ENCODE measurements around the gene RHOF.

DNA sequence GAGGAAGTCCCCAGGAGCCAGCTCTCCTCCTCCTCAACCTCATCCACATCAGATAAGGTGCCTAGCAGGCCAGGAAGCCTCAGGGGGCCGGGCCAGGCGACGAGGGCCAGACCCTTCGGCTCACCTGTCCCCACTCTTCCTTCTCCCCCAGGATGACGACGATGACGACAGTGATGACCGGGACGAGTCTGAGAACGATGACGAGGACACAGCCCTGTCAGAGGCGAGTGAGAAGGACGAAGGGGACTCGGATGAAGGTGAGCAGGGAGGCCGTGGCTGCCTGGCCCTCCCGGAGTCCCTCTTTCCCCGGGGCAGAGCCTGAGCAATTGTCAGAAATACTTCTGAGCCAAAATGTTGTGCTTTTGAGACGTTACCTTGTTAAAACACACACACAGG is 24.2 kb upstream of the RHOF start:
- no peak for TF ChIP-seq EP300 (IDR thresholded peaks at IDR 0.05)
- no peak for TF ChIP-seq POLR2A (IDR thresholded peaks at IDR 0.05)
- TF ChIP-seq POLR2AphosphoS5 (IDR thresholded peaks at IDR 0.05) = no peak
- TF ChIP-seq, protein P1, sequence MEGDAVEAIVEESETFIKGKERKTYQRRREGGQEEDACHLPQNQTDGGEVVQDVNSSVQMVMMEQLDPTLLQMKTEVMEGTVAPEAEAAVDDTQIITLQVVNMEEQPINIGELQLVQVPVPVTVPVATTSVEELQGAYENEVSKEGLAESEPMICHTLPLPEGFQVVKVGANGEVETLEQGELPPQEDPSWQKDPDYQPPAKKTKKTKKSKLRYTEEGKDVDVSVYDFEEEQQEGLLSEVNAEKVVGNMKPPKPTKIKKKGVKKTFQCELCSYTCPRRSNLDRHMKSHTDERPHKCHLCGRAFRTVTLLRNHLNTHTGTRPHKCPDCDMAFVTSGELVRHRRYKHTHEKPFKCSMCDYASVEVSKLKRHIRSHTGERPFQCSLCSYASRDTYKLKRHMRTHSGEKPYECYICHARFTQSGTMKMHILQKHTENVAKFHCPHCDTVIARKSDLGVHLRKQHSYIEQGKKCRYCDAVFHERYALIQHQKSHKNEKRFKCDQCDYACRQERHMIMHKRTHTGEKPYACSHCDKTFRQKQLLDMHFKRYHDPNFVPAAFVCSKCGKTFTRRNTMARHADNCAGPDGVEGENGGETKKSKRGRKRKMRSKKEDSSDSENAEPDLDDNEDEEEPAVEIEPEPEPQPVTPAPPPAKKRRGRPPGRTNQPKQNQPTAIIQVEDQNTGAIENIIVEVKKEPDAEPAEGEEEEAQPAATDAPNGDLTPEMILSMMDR (IDR thresholded peaks at IDR 0.05) = no peak

Data from gastroesophageal sphincter (tissue), 3 donors.